Measurements from ENCODE around the gene SPSB3. TPM values are rescaled to one million over a fixed set of nuclear protein-coding genes. Genes with fewer than 3 reads are reported as not detected.
A peak's percentile ranks its signal among the peaks of the same experiment; 100 is the strongest.

SPSB3 gene
- total and polyA plus RNA-seq, 2 of the 4 experiments (the other 2 are of a cell fraction) = 9.1 to 30.8 TPM

- no peak overlapping the region for H3K27ac ChIP-seq (ENCODE audit: insufficient read depth, low read length)
- H3K18ac ChIP-seq (ENCODE audit: low read depth, low read length) = no peak overlapping the region
- no peak overlapping the region for H2AK9ac ChIP-seq (replicated peaks; ENCODE audit: low read depth, low read length, poor library complexity)
- DNase-seq = peak; percentile 59
- H3K27me3 ChIP-seq (ENCODE audit: control insufficient read depth, insufficient read depth, low read length) = no peaks in the 10 kb centered on the region
- no peak overlapping the region for H2AFZ ChIP-seq (replicated peaks; ENCODE audit: low read length, poor library complexity)
- H3K14ac ChIP-seq (replicated peaks; ENCODE audit: low read depth, low read length) = no peak overlapping the region
- CTCF ChIA-PET = interaction anchor here (0.6 to 1.1 kb wide), 4 partner anchors 25 to 845 kb away, joined by 3 to 5 read pairs (median 4); partner anchors contain the start of genes NUBP2 and SPSB3
- no peak overlapping the region for H2BK120ac ChIP-seq (ENCODE audit: low read depth, low read length)
- peaks cover under 1% of the 10 kb centered on the region for H3K9me1 ChIP-seq (ENCODE audit: insufficient read depth, low read length)
- no peak overlapping the region for H3K4me2 ChIP-seq (ENCODE audit: low read depth, low read length)
- in situ Hi-C loops (cut with MboI; ENCODE audit: low sequenced_read_pairs) (no loop called here), dilution Hi-C loops (cut with HindIII; ENCODE audit: low sequenced_read_pairs, unreplicated experiment) (no loop called here), intact Hi-C loops (cut with micrococcal nuclease) (no loop called here)
- WGBS, 2 experiments (ENCODE audit: extremely low coverage in 2 of 2, insufficient read length in 1 of 2) = 62% methylated on average over 2 of the region's 9 CpGs; no CpG with 5 or more reads in 1 of the 2 experiments
- H3K23ac ChIP-seq (ENCODE audit: low read depth, low read length) = no peak overlapping the region
- no peaks in the 10 kb centered on the region for H3K9me3 ChIP-seq (ENCODE audit: control insufficient read depth, insufficient read depth, low read length)
- POLR2A ChIA-PET (ENCODE audit: unreplicated experiment) = no interaction called here
- H4K20me1 ChIP-seq (ENCODE audit: insufficient read depth, low read length) = peaks cover 7% of the 10 kb centered on the region; the same call in 1 of the 2 replicates
- peaks cover 10 to 47% of the 10 kb centered on the region in 2 experiments for H3K79me1 ChIP-seq (ENCODE audit: low read depth in 1 of 2, low read length in 2 of 2)
- H3K4me1 ChIP-seq (ENCODE audit: control insufficient read depth, insufficient read depth, low read length) = peaks cover 4% of the 10 kb centered on the region; the same call in 1 of the 2 replicates
- ATAC-seq (ENCODE audit: low read depth) = no peak
- no peak overlapping the region for H3K4me3 ChIP-seq (ENCODE audit: insufficient read depth, low read depth, low read length)
- no peak overlapping the region for H4K91ac ChIP-seq (ENCODE audit: insufficient read depth, low read depth, low read length)
- no TSS peak for BruUV-seq (replicated peaks)
- no peak overlapping the region for H2BK5ac ChIP-seq (ENCODE audit: low read depth, low read length, poor library complexity, severe bottlenecking)
- peaks cover 8% of the 10 kb centered on the region for H3K36me3 ChIP-seq (ENCODE audit: control insufficient read depth, insufficient read depth, low read length)
- TF ChIP-seq FOS (IDR thresholded peaks at IDR 0.05; ENCODE audit: low read depth, low read length) (no peak), CTCF (conservative IDR thresholded peaks at IDR 0.05; ENCODE audit: low read depth, low read length) (peak; percentile 41), RAD21 (IDR thresholded peaks at IDR 0.05; ENCODE audit: low read length) (peak; percentile 43), RCOR1 (IDR thresholded peaks at IDR 0.05; ENCODE audit: insufficient replicate concordance, low read length) (no peak)
- TF ChIP-seq, protein P1, sequence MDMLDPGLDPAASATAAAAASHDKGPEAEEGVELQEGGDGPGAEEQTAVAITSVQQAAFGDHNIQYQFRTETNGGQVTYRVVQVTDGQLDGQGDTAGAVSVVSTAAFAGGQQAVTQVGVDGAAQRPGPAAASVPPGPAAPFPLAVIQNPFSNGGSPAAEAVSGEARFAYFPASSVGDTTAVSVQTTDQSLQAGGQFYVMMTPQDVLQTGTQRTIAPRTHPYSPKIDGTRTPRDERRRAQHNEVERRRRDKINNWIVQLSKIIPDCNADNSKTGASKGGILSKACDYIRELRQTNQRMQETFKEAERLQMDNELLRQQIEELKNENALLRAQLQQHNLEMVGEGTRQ (IDR thresholded peaks at IDR 0.05; ENCODE audit: low read depth, low read length) = no peak
- H3K56ac ChIP-seq (ENCODE audit: extremely low read depth, insufficient read depth, low read length) = no peak overlapping the region
- no peak overlapping the region for H4K8ac ChIP-seq (ENCODE audit: low read depth in 2 of 2, low read length in 2 of 2)
- no peak overlapping the region for H4K5ac ChIP-seq (ENCODE audit: low read depth, low read length)
- H2BK20ac ChIP-seq (ENCODE audit: low read depth, low read length) = no peak overlapping the region
- H3K4ac ChIP-seq (ENCODE audit: low read depth, low read length) = no peak overlapping the region
- no peak overlapping the region for H3K9ac ChIP-seq (ENCODE audit: low read depth, low read length)
- no peak overlapping the region for H2BK15ac ChIP-seq (ENCODE audit: low read depth, low read length)
- no peak overlapping the region for H2AK5ac ChIP-seq (ENCODE audit: low read depth, low read length)
Observed at GRCh38 chr16:1823821-1824220, 41.5 kb upstream of the SPSB3 start.

Data from IMR-90 (cell line).